PFSK-1 (cell line): ENCODE data around the gene MINDY4.

ENCODE experiments used
- FOXP2 ChIP-seq: optimal IDR thresholded peaks from 2 replicates; pipeline ENCODE3; 2011; ENCODE audit warnings: borderline replicate concordance, control low read depth, inconsistent platforms; ENCODE audit not compliant: insufficient read depth; ENCODE audit errors: extremely low read length, extremely low read depth
- POLR2AphosphoS5 ChIP-seq: IDR thresholded peaks from 2 replicates; pipeline ENCODE4 v1.6.1; 2012; ENCODE audit warnings: low read depth, mild to moderate bottlenecking, control low read depth, low read length, moderate library complexity
- REST ChIP-seq, 2 experiments: IDR thresholded peaks; 2 replicates each; pipeline versions ENCODE4 v1.6.1 to v1.8.0; 2011 to 2012; ENCODE audit warnings: low read depth in 2 of 2, low read length in 2 of 2, control low read depth in 1 of 2, inconsistent platforms in 1 of 2, mild to moderate bottlenecking in 1 of 2, moderate library complexity in 1 of 2; ENCODE audit not compliant: insufficient read depth in 1 of 2
- SIN3A ChIP-seq: IDR thresholded peaks from 2 replicates; pipeline ENCODE4 v1.6.1; 2012; ENCODE audit warnings: mild to moderate bottlenecking, low read length, moderate library complexity, borderline replicate concordance; ENCODE audit not compliant: insufficient read depth
- TAF1 ChIP-seq: IDR thresholded peaks from 2 replicates; pipeline ENCODE4 v1.6.1; 2012; ENCODE audit warnings: low read length, control low read depth, borderline replicate concordance; ENCODE audit not compliant: insufficient read depth

Gene MINDY4

GRCh38 chr7:30817371-30817767 is 46.2 kb downstream of the MINDY4 start:
- TF ChIP-seq TAF1 = no peak
- no peak for TF ChIP-seq POLR2AphosphoS5
- no peak for TF ChIP-seq SIN3A
- no peak for TF ChIP-seq FOXP2
- TF ChIP-seq REST (IDR thresholded peaks at IDR 0.05; ENCODE audit: insufficient read depth in 1 of 2, low read depth in 2 of 2, low read length in 2 of 2) = no peak

GRCh38 chr7:30824821-30825720 is 53.9 kb downstream of the MINDY4 start:
- no peak for TF ChIP-seq SIN3A
- TF ChIP-seq REST (IDR thresholded peaks at IDR 0.05; ENCODE audit: insufficient read depth in 1 of 2, low read depth in 2 of 2, low read length in 2 of 2) = no peak
- no peak for TF ChIP-seq POLR2AphosphoS5
- TF ChIP-seq TAF1 = no peak
- TF ChIP-seq FOXP2 = no peak

- no peak for TF ChIP-seq POLR2AphosphoS5
- TF ChIP-seq SIN3A = no peak
- TF ChIP-seq FOXP2 = no peak
- no peak for TF ChIP-seq REST (IDR thresholded peaks at IDR 0.05; ENCODE audit: insufficient read depth in 1 of 2, low read depth in 2 of 2, low read length in 2 of 2)
- no peak for TF ChIP-seq TAF1
Observed at GRCh38 chr7:30826181-30826580, 55.0 kb downstream of the MINDY4 start.

GRCh38 chr7:30828591-30828990 is 57.4 kb downstream of the MINDY4 start:
- no peak for TF ChIP-seq POLR2AphosphoS5
- no peak for TF ChIP-seq TAF1
- no peak for TF ChIP-seq FOXP2
- TF ChIP-seq SIN3A = no peak
- TF ChIP-seq REST (IDR thresholded peaks at IDR 0.05; ENCODE audit: insufficient read depth in 1 of 2, low read depth in 2 of 2, low read length in 2 of 2) = no peak

- TF ChIP-seq FOXP2 (no peak), POLR2AphosphoS5 (no peak), REST (IDR thresholded peaks at IDR 0.05; ENCODE audit: insufficient read depth in 1 of 2, low read depth in 2 of 2, low read length in 2 of 2) (no peak), SIN3A (no peak), TAF1 (no peak)
Observed at GRCh38 chr7:30829471-30829870, 58.3 kb downstream of the MINDY4 start.
